ENCODE results near the gene COL1A1. TPM values are rescaled to one million over a fixed set of nuclear protein-coding genes. Genes with fewer than 3 reads are reported as not detected.
A peak's percentile ranks its signal among the peaks of the same experiment; 100 is the strongest.

The COL1A1 gene
- polyA plus RNA-seq, 3 donors, result not detected

GRCh38 chr17:50218771-50219315, 17.4 kb upstream of the COL1A1 start:
- Histone ChIP-seq H2AFZ (ENCODE audit: insufficient read depth, low read depth, low read length, poor library complexity, severe bottlenecking) (no peak overlapping the region), H3K9ac (ENCODE audit: insufficient read depth, low read length, poor library complexity, severe bottlenecking) (no peak overlapping the region), H3K36me3 (replicated peaks in 1 of 2; ENCODE audit: control insufficient read depth in 1 of 2, insufficient read depth in 2 of 2, low read length in 2 of 2) (no peaks in the 10 kb centered on the region), H3K27ac (ENCODE audit: low read depth in 1 of 2, low read length in 2 of 2) (no peak overlapping the region), H3K9me3 (replicated peaks in 1 of 2; ENCODE audit: control insufficient read depth in 1 of 2, insufficient read depth in 1 of 2, low read length in 2 of 2) (no peaks in the 10 kb centered on the region), H3K4me1 (ENCODE audit: control insufficient read depth in 1 of 2, insufficient read depth in 2 of 2, low read length in 2 of 2) (peaks cover 20 to 27% of the 10 kb centered on the region in 2 donors), H4K20me1 (ENCODE audit: insufficient read depth, low read length) (no peaks in the 10 kb centered on the region), H3K4me3 (replicated peaks in 1 of 3; ENCODE audit: low read depth in 2 of 3, low read length in 3 of 3) (no peak overlapping the region), H3K4me2 (replicated peaks; ENCODE audit: extremely low read depth, low read length, poor library complexity, severe bottlenecking) (no peak overlapping the region), H3K79me2 (ENCODE audit: insufficient read depth, low read length) (no peaks in the 10 kb centered on the region), H3K27me3 (ENCODE audit: control insufficient read depth in 2 of 2, insufficient read depth in 2 of 2, low read length in 2 of 2) (no peaks in the 10 kb centered on the region)
- Mint-ChIP-seq H3K4me1 (peaks cover 25% of the 10 kb centered on the region), H3K36me3 (no peaks in the 10 kb centered on the region), H3K4me3 (no peak overlapping the region), H3K9me3 (peaks cover 0 to 2% (median 0%) of the 10 kb centered on the region in 7 donors), H3K27ac (no peak overlapping the region), H3K27me3 (ENCODE audit: low read depth in 3 of 3) (peaks cover 3 to 6% (median 4%) of the 10 kb centered on the region in 3 donors)
- no CpG with 5 or more reads among the region's 1 CpG for WGBS (ENCODE audit: insufficient coverage)
- DNase-seq, result no peak
- intact Hi-C loops (cut with micrococcal nuclease), result no loop called here
- TF ChIP-seq, protein P1, sequence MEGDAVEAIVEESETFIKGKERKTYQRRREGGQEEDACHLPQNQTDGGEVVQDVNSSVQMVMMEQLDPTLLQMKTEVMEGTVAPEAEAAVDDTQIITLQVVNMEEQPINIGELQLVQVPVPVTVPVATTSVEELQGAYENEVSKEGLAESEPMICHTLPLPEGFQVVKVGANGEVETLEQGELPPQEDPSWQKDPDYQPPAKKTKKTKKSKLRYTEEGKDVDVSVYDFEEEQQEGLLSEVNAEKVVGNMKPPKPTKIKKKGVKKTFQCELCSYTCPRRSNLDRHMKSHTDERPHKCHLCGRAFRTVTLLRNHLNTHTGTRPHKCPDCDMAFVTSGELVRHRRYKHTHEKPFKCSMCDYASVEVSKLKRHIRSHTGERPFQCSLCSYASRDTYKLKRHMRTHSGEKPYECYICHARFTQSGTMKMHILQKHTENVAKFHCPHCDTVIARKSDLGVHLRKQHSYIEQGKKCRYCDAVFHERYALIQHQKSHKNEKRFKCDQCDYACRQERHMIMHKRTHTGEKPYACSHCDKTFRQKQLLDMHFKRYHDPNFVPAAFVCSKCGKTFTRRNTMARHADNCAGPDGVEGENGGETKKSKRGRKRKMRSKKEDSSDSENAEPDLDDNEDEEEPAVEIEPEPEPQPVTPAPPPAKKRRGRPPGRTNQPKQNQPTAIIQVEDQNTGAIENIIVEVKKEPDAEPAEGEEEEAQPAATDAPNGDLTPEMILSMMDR (IDR thresholded peaks at IDR 0.05), result no peak

DNA sequence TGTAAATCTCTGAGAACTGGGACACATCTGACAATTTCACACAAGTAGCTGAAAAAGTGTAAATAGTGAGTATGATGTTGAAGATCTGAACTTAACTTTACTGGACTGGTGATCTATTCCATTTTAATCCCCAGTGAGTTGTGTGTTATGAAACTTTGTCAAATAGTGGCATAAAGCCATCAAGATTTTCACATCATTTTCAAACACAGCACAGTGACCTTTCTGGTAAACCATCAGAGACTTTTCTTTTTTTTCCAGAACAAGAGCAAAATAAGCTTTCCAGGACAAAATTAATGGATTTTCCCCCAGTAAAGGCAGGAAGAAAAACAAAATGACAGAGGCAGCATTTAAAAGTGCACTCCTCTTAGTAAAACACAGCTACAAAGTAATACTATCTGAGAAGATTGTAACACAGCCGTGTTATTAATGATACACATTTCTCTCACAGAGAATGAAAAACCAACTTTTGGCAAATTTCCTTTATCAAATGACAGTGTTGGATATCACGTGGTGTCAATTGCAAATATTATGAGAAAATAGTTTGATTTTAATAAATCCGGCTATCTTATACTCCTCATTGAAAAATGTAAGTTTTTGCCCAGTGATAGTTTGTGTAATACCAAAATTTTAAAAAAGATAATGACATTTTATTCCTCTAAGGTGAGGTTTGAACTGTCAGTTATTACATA, 16.8 kb upstream of the COL1A1 start:
- no CpG with 5 or more reads among the region's 3 CpGs for WGBS (ENCODE audit: insufficient coverage)
- peaks cover 25% of the 10 kb centered on the region for H3K4me1 Mint-ChIP-seq
- H4K20me1 ChIP-seq (ENCODE audit: insufficient read depth, low read length), result no peaks in the 10 kb centered on the region

More for the DNA sequence above, 16.8 kb upstream of the COL1A1 start:
- no peak overlapping the region for H3K27ac ChIP-seq (ENCODE audit: low read depth in 1 of 2, low read length in 2 of 2)
- Mint-ChIP-seq H3K27ac (peak overlapping the region in 1 of 7 donors; percentile 14), H3K27me3 (ENCODE audit: low read depth in 3 of 3) (peaks cover 3 to 8% (median 4%) of the 10 kb centered on the region in 3 donors), H3K9me3 (peaks cover 0 to 2% (median 0%) of the 10 kb centered on the region in 7 donors), H3K4me3 (no peak overlapping the region), H3K36me3 (no peaks in the 10 kb centered on the region)
- TF ChIP-seq, protein P1 (IDR thresholded peaks at IDR 0.05), result no peak
- H3K4me2 ChIP-seq (replicated peaks; ENCODE audit: extremely low read depth, low read length, poor library complexity, severe bottlenecking), result no peak overlapping the region
- no peak for DNase-seq
- H3K4me3 ChIP-seq (replicated peaks in 1 of 3; ENCODE audit: low read depth in 2 of 3, low read length in 3 of 3), result no peak overlapping the region
- H3K9me3 ChIP-seq (replicated peaks in 1 of 2; ENCODE audit: control insufficient read depth in 1 of 2, insufficient read depth in 1 of 2, low read length in 2 of 2), result no peaks in the 10 kb centered on the region
- intact Hi-C loops (cut with micrococcal nuclease), result no loop called here
- no peaks in the 10 kb centered on the region for H3K79me2 ChIP-seq (ENCODE audit: insufficient read depth, low read length)
- no peaks in the 10 kb centered on the region for H3K27me3 ChIP-seq (ENCODE audit: control insufficient read depth in 2 of 2, insufficient read depth in 2 of 2, low read length in 2 of 2)
- no peak overlapping the region for H2AFZ ChIP-seq (ENCODE audit: insufficient read depth, low read depth, low read length, poor library complexity, severe bottlenecking)
- peaks cover 20 to 27% of the 10 kb centered on the region in 2 donors for H3K4me1 ChIP-seq (ENCODE audit: control insufficient read depth in 1 of 2, insufficient read depth in 2 of 2, low read length in 2 of 2)
- H3K36me3 ChIP-seq (replicated peaks in 1 of 2; ENCODE audit: control insufficient read depth in 1 of 2, insufficient read depth in 2 of 2, low read length in 2 of 2), result no peaks in the 10 kb centered on the region
- H3K9ac ChIP-seq (ENCODE audit: insufficient read depth, low read length, poor library complexity, severe bottlenecking), result no peak overlapping the region

Measured in CD14-positive monocyte (primary cell).